ENCODE measurements around the gene OSBPL9. TPM values are rescaled to one million over a fixed set of nuclear protein-coding genes. Genes with fewer than 3 reads are reported as not detected.
"Not testable (repeated sequence)": the region's sequence is repeated elsewhere in the genome, so short reads cannot be mapped to it uniquely, and the experiment has no call there.

The OSBPL9 gene
- total RNA-seq, 4 donors from 2014 or later, result 95.6 to 272 (median 128) TPM

DNA sequence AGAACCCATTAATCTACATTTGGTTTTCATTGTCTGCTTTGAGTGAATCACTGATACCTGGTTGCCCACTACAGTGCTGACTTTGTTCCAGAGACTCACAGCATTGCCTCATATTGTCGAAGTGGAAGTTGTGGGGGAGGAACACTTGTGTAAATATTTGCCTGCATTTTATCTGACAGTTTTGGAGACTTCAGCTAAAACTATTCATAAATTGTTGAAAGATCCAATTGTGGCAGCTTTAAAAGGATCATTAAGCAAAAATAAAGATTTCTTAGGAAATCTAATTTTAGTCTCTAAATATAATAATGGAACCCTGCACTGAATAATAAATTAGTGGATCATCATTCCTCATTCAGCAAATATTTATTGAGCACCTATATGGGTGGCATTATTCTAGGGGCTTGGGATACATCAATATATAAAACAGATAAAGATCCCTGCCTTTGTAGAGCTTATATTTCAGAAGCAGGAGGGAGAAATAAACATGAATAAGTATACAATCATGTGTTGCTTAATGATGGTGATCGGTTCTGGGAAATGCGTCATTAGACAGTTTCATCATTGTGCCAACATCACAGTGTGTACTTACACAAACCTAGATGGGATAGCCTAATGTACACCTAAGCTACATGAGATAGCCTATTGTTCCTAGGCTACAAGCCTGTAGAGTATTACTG, 73.5 kb downstream of the OSBPL9 start:
- DNase-seq, result no peak
- intact Hi-C loops (cut with DNase I), result no loop called here
- H3K4me1 ChIP-seq, result peaks cover 0 to 10% of the 10 kb centered on the region in 2 donors
- H3K4me3 ChIP-seq (replicated peaks in 1 of 3), result no peak overlapping the region
- no peak overlapping the region for H3K27ac ChIP-seq
- H3K27me3 ChIP-seq, result no peaks in the 10 kb centered on the region
- no peaks in the 10 kb centered on the region for H3K36me3 ChIP-seq
- 82 to 85% methylated on average over 3 of the region's 3 CpGs for WGBS, 2 donors
- TF ChIP-seq, protein P1, sequence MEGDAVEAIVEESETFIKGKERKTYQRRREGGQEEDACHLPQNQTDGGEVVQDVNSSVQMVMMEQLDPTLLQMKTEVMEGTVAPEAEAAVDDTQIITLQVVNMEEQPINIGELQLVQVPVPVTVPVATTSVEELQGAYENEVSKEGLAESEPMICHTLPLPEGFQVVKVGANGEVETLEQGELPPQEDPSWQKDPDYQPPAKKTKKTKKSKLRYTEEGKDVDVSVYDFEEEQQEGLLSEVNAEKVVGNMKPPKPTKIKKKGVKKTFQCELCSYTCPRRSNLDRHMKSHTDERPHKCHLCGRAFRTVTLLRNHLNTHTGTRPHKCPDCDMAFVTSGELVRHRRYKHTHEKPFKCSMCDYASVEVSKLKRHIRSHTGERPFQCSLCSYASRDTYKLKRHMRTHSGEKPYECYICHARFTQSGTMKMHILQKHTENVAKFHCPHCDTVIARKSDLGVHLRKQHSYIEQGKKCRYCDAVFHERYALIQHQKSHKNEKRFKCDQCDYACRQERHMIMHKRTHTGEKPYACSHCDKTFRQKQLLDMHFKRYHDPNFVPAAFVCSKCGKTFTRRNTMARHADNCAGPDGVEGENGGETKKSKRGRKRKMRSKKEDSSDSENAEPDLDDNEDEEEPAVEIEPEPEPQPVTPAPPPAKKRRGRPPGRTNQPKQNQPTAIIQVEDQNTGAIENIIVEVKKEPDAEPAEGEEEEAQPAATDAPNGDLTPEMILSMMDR (IDR thresholded peaks at IDR 0.05), result no peak
- no peak for TF ChIP-seq POLR2A (IDR thresholded peaks at IDR 0.05)
- H3K9me3 ChIP-seq, result no peaks in the 10 kb centered on the region

DNA sequence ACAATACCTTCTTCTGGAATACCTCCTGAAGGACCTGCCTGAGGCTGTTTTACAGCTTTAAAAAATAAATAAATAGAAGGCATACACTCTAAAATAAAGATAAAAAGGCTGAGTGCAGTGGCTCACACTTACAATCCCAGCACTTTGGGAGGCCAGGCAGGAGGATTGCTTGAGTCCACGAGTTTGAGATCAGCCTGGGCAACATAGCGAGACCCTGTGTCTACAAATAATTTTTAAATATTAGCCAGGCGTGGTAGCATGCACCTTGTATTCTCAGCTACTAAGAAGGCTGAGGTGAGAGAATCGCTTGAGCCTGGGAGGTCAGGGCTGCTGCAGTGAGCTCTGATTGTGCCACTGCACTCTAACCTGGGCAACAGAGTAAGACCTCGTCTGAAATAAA, 75.0 kb downstream of the OSBPL9 start:
- 81 to 94% methylated on average over 5 of the region's 5 CpGs for WGBS, 2 donors
- H3K27me3 ChIP-seq, result no peaks in the 10 kb centered on the region
- no peak overlapping the region for H3K4me3 ChIP-seq (replicated peaks in 1 of 3)
- H3K36me3 ChIP-seq, result no peaks in the 10 kb centered on the region
- TF ChIP-seq POLR2A (IDR thresholded peaks at IDR 0.05), result no peak
- TF ChIP-seq, protein P1 (IDR thresholded peaks at IDR 0.05), result no peak
- DNase-seq, result no peak
- no peaks in the 10 kb centered on the region for H3K9me3 ChIP-seq
- intact Hi-C loops (cut with DNase I), result no loop called here
- H3K4me1 ChIP-seq, result peaks cover 0 to 10% of the 10 kb centered on the region in 2 donors
- H3K27ac ChIP-seq, result no peak overlapping the region

- 91 to 92% methylated on average over 4 of the region's 4 CpGs for WGBS, 2 donors
- Histone ChIP-seq H3K36me3 (no peaks in the 10 kb centered on the region), H3K4me1 (peaks cover 0 to 10% of the 10 kb centered on the region in 2 donors), H3K9me3 (no peaks in the 10 kb centered on the region), H3K27ac (no peak overlapping the region), H3K4me3 (replicated peaks in 1 of 3) (no peak overlapping the region), H3K27me3 (no peaks in the 10 kb centered on the region)
- intact Hi-C loops (cut with DNase I), result no loop called here
- TF ChIP-seq POLR2A (IDR thresholded peaks at IDR 0.05), result no peak
- TF ChIP-seq, protein P1 (IDR thresholded peaks at IDR 0.05), result no peak
- no peak for DNase-seq
Measured at GRCh38 chr1:51693419-51694155, 76.7 kb downstream of the OSBPL9 start.

DNA sequence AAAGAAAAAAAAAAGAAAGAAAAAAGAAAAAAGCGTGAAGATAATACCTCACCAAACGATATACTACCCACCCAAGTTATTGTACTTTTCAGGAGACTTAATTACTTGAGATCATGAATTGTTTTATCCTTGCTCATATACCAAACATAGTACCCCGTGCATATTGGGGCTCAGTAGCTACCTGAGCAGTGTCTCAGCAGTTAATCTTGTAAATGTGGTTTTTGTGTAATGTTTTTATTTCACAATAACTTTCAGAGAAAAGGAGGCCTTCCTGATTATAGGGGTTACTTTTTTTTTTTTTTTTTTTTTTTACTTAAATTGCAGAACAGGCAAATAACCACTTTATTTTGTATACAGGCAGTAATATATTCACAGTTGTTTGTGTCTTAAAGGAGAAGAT, 80.3 kb downstream of the OSBPL9 start:
- no peaks in the 10 kb centered on the region for H3K27me3 ChIP-seq
- 93 to 94% methylated on average over 3 of the region's 3 CpGs for WGBS, 2 donors
- no peak overlapping the region for H3K4me3 ChIP-seq (replicated peaks in 1 of 3)
- DNase-seq, result no peak
- intact Hi-C loops (cut with DNase I), result no loop called here
- no peak overlapping the region for H3K27ac ChIP-seq
- TF ChIP-seq, protein P1 (IDR thresholded peaks at IDR 0.05), result no peak
- TF ChIP-seq POLR2A (IDR thresholded peaks at IDR 0.05), result no peak
- H3K9me3 ChIP-seq, result no peaks in the 10 kb centered on the region
- no peaks in the 10 kb centered on the region for H3K4me1 ChIP-seq
- no peaks in the 10 kb centered on the region for H3K36me3 ChIP-seq

GRCh38 chr1:51699391-51699790, 82.5 kb downstream of the OSBPL9 start:
- Histone ChIP-seq H3K27me3 (no peaks in the 10 kb centered on the region), H3K27ac (no peak overlapping the region), H3K36me3 (no peaks in the 10 kb centered on the region), H3K9me3 (no peaks in the 10 kb centered on the region), H3K4me3 (replicated peaks in 1 of 3) (no peak overlapping the region), H3K4me1 (no peaks in the 10 kb centered on the region)
- TF ChIP-seq POLR2A (IDR thresholded peaks at IDR 0.05), result no peak
- TF ChIP-seq, protein P1 (IDR thresholded peaks at IDR 0.05), result no peak
- DNase-seq, result no peak
- 84 to 94% methylated on average over 1 of the region's 1 CpG for WGBS, 2 donors
- intact Hi-C loops (cut with DNase I), result no loop called here

- H3K36me3 ChIP-seq; H3K9me3 ChIP-seq; H3K27me3 ChIP-seq; intact Hi-C loops (cut with DNase I); H3K27ac ChIP-seq; H3K4me3 ChIP-seq (replicated peaks in 1 of 3); H3K4me1 ChIP-seq; DNase-seq: not testable (repeated sequence)
- WGBS, 2 donors, result 96 to 99% methylated on average over 7 of the region's 7 CpGs
Measured at GRCh38 chr1:51701782-51702181, 84.9 kb downstream of the OSBPL9 start.

- DNase-seq; H3K27ac ChIP-seq; H3K27me3 ChIP-seq; intact Hi-C loops (cut with DNase I); H3K4me1 ChIP-seq; H3K36me3 ChIP-seq; H3K4me3 ChIP-seq (replicated peaks in 1 of 3); H3K9me3 ChIP-seq: not testable (repeated sequence)
- 64 to 95% methylated on average over 1 to 2 of the region's 2 CpGs for WGBS, 2 donors
Measured at GRCh38 chr1:51702220-51702619, 85.3 kb downstream of the OSBPL9 start.
